Neuronal stem cell (in vitro differentiated cells): ENCODE data around the gene BAIAP2.

Experiments
- DNase-seq: peaks from one replicate; pipeline ENCODE4 v3.0.0-alpha.2; 2013; ENCODE audit warnings: low spot score
- H2AFZ ChIP-seq: one replicate; pipeline ENCODE4 v1.6.1; 2013; ENCODE audit warnings: mild to moderate bottlenecking, low read length, inconsistent platforms
- H2AK5ac ChIP-seq: 2 replicates; pipeline ENCODE4 v1.6.1; 2013; ENCODE audit warnings: low read depth, mild to moderate bottlenecking, inconsistent platforms, low read length, moderate library complexity, mixed read lengths
- H2BK120ac ChIP-seq: 2 replicates; pipeline ENCODE4 v1.6.1; 2013; ENCODE audit warnings: low read depth, mild to moderate bottlenecking, inconsistent platforms, low read length, moderate library complexity, mixed read lengths
- H2BK12ac ChIP-seq: one replicate; pipeline ENCODE4 v1.6.1; 2013; ENCODE audit warnings: low read length, inconsistent platforms
- H2BK15ac ChIP-seq: 2 replicates; pipeline ENCODE4 v1.6.1; 2013; ENCODE audit warnings: mild to moderate bottlenecking, low read length, inconsistent platforms, mixed read lengths
- H2BK5ac ChIP-seq: one replicate; pipeline ENCODE4 v1.6.1; 2013; ENCODE audit warnings: inconsistent platforms, mild to moderate bottlenecking, low read length, moderate library complexity
- H3K14ac ChIP-seq: one replicate; pipeline ENCODE4 v1.6.1; 2013; ENCODE audit warnings: low read length, inconsistent platforms
- H3K18ac ChIP-seq: 2 replicates; pipeline ENCODE4 v1.6.1; 2013; ENCODE audit warnings: low read length, inconsistent platforms
- H3K23ac ChIP-seq: 2 replicates; pipeline ENCODE4 v1.6.1; 2013; ENCODE audit warnings: low read depth, mild to moderate bottlenecking, mixed read lengths, low read length, inconsistent platforms; ENCODE audit not compliant: poor library complexity
- H3K27ac ChIP-seq: replicated peaks from 3 replicates; pipeline ENCODE4 v1.5.1; 2013; ENCODE audit warnings: low read length, inconsistent platforms
- H3K27me3 ChIP-seq, 3 experiments: 2 replicates each; pipeline ENCODE4 v1.6.1; 2013; ENCODE audit warnings: low read length in 3 of 3, mild to moderate bottlenecking in 2 of 3, inconsistent platforms in 1 of 3, low read depth in 1 of 3, mixed read lengths in 1 of 3, moderate library complexity in 1 of 3; ENCODE audit not compliant: control insufficient read depth in 3 of 3, insufficient read depth in 3 of 3
- H3K36me3 ChIP-seq, 2 donors: replicated peaks in 1 of 2; 2 replicates each; pipeline ENCODE4 v1.6.1; 2013; ENCODE audit warnings: low read length in 2 of 2; ENCODE audit not compliant: control insufficient read depth in 2 of 2, insufficient read depth in 2 of 2
- H3K4ac ChIP-seq: 2 replicates; pipeline ENCODE4 v1.6.1; 2013; ENCODE audit warnings: inconsistent platforms, mild to moderate bottlenecking, low read length, moderate library complexity
- H3K4me1 ChIP-seq, 2 donors: 1 replicate in 1 of 2; 2 replicates in 1 of 2; pipeline ENCODE4 v1.6.1; 2013; ENCODE audit warnings: low read length in 2 of 2, low read depth in 1 of 2; ENCODE audit not compliant: control insufficient read depth in 2 of 2, insufficient read depth in 1 of 2
- H3K4me2 ChIP-seq: one replicate; pipeline ENCODE4 v1.6.1; 2013; ENCODE audit warnings: mild to moderate bottlenecking, low read length, inconsistent platforms; ENCODE audit not compliant: insufficient read depth, poor library complexity, severe bottlenecking
- H3K4me3 ChIP-seq, 2 donors: 2 replicates each; pipeline ENCODE4 v1.5.1; 2013; ENCODE audit warnings: low read length in 2 of 2, mild to moderate bottlenecking in 2 of 2, inconsistent platforms in 1 of 2, moderate library complexity in 1 of 2
- H3K79me1 ChIP-seq: one replicate; pipeline ENCODE4 v1.6.1; 2013; ENCODE audit warnings: low read depth, mild to moderate bottlenecking, inconsistent platforms, low read length, moderate library complexity
- H3K9ac ChIP-seq: one replicate; pipeline ENCODE4 v1.6.1; 2013; ENCODE audit warnings: mild to moderate bottlenecking, low read depth, low read length, inconsistent platforms; ENCODE audit not compliant: poor library complexity
- H3K9me3 ChIP-seq, 2 donors: replicated peaks in 1 of 2; 2 replicates each; pipeline versions ENCODE3 to v1.6.1; 2013; ENCODE audit warnings: low read length in 2 of 2, mild to moderate bottlenecking in 2 of 2, inconsistent platforms in 1 of 2, low read depth in 1 of 2, mixed read lengths in 1 of 2, moderate library complexity in 1 of 2; ENCODE audit not compliant: control insufficient read depth in 2 of 2, insufficient read depth in 1 of 2
- H4K8ac ChIP-seq: one replicate; pipeline ENCODE4 v1.6.1; 2013; ENCODE audit warnings: low read depth, mild to moderate bottlenecking, inconsistent platforms, low read length, moderate library complexity
- H4K91ac ChIP-seq: one replicate; pipeline ENCODE4 v1.6.1; 2013; ENCODE audit warnings: low read length, low read depth, mild to moderate bottlenecking, inconsistent platforms; ENCODE audit not compliant: poor library complexity
- WGBS, 2 donors: extraction: QIAGEN DNeasy Blood & Tissue Kit; methylation state at CpG; one replicate each; pipeline ENCODE4 v1.1.7; 2013; ENCODE audit warnings: missing lambda C conversion rate in 2 of 2, mixed read lengths in 1 of 2; ENCODE audit not compliant: insufficient read length in 2 of 2, insufficient replicate concordance in 1 of 2; ENCODE audit errors: extremely low coverage in 2 of 2; 5-methylcytosine and 5-hydroxymethylcytosine counted together

BAIAP2 gene

DNA sequence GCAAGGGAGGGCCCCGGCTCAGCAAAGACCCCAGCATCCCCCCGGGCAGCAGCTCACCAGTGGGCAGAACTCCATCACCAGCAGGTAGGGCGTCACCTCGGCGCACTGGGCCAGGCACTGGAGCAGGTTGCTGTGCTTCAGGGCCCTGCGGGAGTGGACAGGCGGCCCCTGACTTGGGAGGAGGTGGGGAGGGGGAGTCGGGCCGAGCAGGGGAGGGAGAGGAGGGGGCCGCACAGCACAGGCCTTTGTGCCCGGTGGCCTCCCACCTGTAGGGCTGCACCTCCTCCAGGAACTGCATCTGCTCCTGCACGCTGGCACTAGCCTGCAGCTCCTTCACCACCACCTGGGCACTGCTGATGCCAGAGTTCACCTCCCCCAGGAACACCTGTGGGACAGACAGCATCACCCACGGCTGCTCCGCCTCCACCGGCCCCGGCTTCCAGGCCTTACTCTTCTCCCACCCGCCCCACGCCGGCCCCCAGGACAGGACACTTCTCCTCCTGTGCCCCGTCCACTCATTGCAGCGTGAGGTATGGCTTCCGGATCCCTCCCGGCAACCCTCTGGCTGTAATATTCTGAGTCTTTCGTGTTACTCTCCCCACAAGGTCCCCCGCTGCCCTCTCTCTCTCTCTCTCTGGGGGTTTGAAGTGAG, 92.7 kb downstream of the BAIAP2 start:
- Histone ChIP-seq H3K79me1 (peaks cover 5% of the 10 kb centered on the region), H2BK12ac (peak overlapping the region; percentile 22), H3K27me3 (peaks cover 0 to 8% (median 0%) of the 10 kb centered on the region in 3 experiments), H2AK5ac (peak overlapping the region; percentile 99), H3K14ac (peak overlapping the region; percentile 97), H3K27ac (no peak overlapping the region), H2BK120ac (peak overlapping the region; percentile 99), H2AFZ (no peak overlapping the region), H3K4ac (no peak overlapping the region), H3K9me3 (no peaks in the 10 kb centered on the region), H3K36me3 (no peaks in the 10 kb centered on the region), H4K8ac (no peak overlapping the region), H3K18ac (peak overlapping the region; percentile 87), H3K4me3 (no peak overlapping the region), H2BK15ac (peak overlapping the region; percentile 99), H3K9ac (no peak overlapping the region), H3K4me1 (peaks cover 28 to 34% of the 10 kb centered on the region in 2 donors), H3K4me2 (no peak overlapping the region), H4K91ac (no peak overlapping the region), H3K23ac (peak overlapping the region; percentile 80), H2BK5ac (peak overlapping the region; percentile 99)
- no CpG with 5 or more reads among the region's 25 CpGs for WGBS, 2 donors
- no peak for DNase-seq

DNA sequence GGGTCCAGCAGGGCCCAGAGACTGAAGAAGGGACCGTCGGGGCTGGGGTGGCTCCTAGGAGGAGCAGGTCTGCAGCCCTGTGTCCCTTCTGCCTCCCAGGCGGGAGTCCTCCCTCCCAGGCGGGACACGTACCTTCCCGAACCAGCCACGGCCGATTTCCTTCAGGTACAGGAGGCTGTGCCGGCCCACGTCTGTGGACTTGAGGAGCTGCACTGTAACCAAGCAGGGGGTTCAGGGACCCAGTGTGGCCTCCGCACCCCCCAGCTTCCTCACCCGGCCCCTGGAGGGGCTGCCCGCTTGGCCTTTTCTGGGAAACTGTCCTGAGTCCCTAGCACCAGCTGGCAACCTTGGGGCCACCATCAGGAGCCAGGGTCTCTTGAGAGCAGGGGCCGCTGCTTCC, 93.4 kb downstream of the BAIAP2 start:
- H3K27me3 ChIP-seq, result peaks cover 0 to 1% (median 0%) of the 10 kb centered on the region in 3 experiments
- H2BK120ac ChIP-seq, result peak overlapping the region; percentile 89
- no peak overlapping the region for H3K27ac ChIP-seq
- no peak overlapping the region for H3K4me2 ChIP-seq
- no peak overlapping the region for H3K14ac ChIP-seq
- H3K23ac ChIP-seq, result peak overlapping the region; percentile 20
- H3K79me1 ChIP-seq, result peaks cover 4% of the 10 kb centered on the region
- H4K8ac ChIP-seq, result no peak overlapping the region
- H3K4me1 ChIP-seq, result peaks cover 34 to 41% of the 10 kb centered on the region in 2 donors
- H3K9ac ChIP-seq, result no peak overlapping the region
- no peak overlapping the region for H3K4me3 ChIP-seq
- H3K18ac ChIP-seq, result peak overlapping the region; percentile 7
- H3K36me3 ChIP-seq, result no peaks in the 10 kb centered on the region
- peak overlapping the region; percentile 99 for H2AK5ac ChIP-seq
- no peak overlapping the region for H2AFZ ChIP-seq
- H2BK12ac ChIP-seq, result no peak overlapping the region
- H4K91ac ChIP-seq, result no peak overlapping the region
- no peak for DNase-seq
- peak overlapping the region; percentile 99 for H2BK15ac ChIP-seq
- H2BK5ac ChIP-seq, result peak overlapping the region; percentile 99
- no peaks in the 10 kb centered on the region for H3K9me3 ChIP-seq
- H3K4ac ChIP-seq, result no peak overlapping the region
- WGBS, 2 donors, result no CpG with 5 or more reads among the region's 14 CpGs

GRCh38 chr17:81128774-81129173, 93.8 kb downstream of the BAIAP2 start:
- Histone ChIP-seq H3K23ac (no peak overlapping the region), H3K18ac (peak overlapping the region; percentile 91), H3K27ac (no peak overlapping the region), H2AK5ac (peak overlapping the region; percentile 99), H2BK15ac (peak overlapping the region; percentile 99), H3K36me3 (no peaks in the 10 kb centered on the region), H2AFZ (no peak overlapping the region), H3K4ac (peak overlapping the region; percentile 89), H3K9ac (peak overlapping the region; percentile 60), H3K4me2 (no peak overlapping the region), H3K4me3 (no peak overlapping the region), H4K91ac (no peak overlapping the region), H3K14ac (no peak overlapping the region), H4K8ac (no peak overlapping the region), H2BK120ac (peak overlapping the region; percentile 72), H3K4me1 (peaks cover 39 to 45% of the 10 kb centered on the region in 2 donors), H3K9me3 (no peaks in the 10 kb centered on the region), H3K79me1 (peaks cover 4% of the 10 kb centered on the region), H2BK5ac (peak overlapping the region; percentile 99), H3K27me3 (no peaks in the 10 kb centered on the region), H2BK12ac (peak overlapping the region; percentile 41)
- no CpG with 5 or more reads among the region's 23 CpGs for WGBS, 2 donors
- DNase-seq, result no peak

DNA sequence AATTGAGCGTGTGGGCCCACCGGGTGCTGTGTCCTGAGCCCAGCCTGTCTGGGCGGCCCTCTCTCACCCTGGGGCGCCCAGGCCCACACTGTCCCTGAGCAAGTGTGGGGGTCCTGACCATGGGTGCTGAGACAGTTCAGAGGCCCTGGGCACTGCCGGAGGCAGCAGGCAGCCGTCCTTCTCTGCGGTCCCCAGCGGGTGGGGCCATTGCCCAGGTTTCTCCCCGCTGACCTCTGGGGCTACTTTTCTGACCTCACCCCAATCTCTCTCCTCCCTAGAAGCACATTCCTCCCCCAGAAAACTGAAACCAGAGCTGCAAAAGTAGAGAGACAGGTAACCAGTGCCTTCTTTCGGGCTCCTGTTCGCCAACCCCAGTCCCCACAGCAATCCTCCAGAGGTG, 94.3 kb downstream of the BAIAP2 start:
- H2BK15ac ChIP-seq, result peak overlapping the region; percentile 99
- WGBS, 2 donors, result no CpG with 5 or more reads among the region's 11 CpGs
- H3K4me2 ChIP-seq, result no peak overlapping the region
- H2BK120ac ChIP-seq, result peak overlapping the region; percentile 85
- DNase-seq, result no peak
- no peak overlapping the region for H3K27ac ChIP-seq
- H2BK5ac ChIP-seq, result peak overlapping the region; percentile 99
- peak overlapping the region; percentile 99 for H2AK5ac ChIP-seq
- H3K79me1 ChIP-seq, result peaks cover 4% of the 10 kb centered on the region
- no peak overlapping the region for H3K14ac ChIP-seq
- H4K8ac ChIP-seq, result no peak overlapping the region
- peaks cover 43 to 47% of the 10 kb centered on the region in 2 donors for H3K4me1 ChIP-seq
- peak overlapping the region; percentile 91 for H3K18ac ChIP-seq
- H2AFZ ChIP-seq, result no peak overlapping the region
- peak overlapping the region; percentile 60 for H3K9ac ChIP-seq
- no peaks in the 10 kb centered on the region for H3K9me3 ChIP-seq
- no peak overlapping the region for H3K23ac ChIP-seq
- peak overlapping the region; percentile 99 for H2BK12ac ChIP-seq
- no peak overlapping the region for H3K4me3 ChIP-seq
- no peak overlapping the region for H4K91ac ChIP-seq
- no peaks in the 10 kb centered on the region for H3K36me3 ChIP-seq
- H3K4ac ChIP-seq, result peak overlapping the region; percentile 89
- no peaks in the 10 kb centered on the region for H3K27me3 ChIP-seq
